K562 (cell line): Measurements from ENCODE around the gene FATE1. TPM values are rescaled to one million over a fixed set of nuclear protein-coding genes. Genes with fewer than 3 reads are reported as not detected.

Experiments used
- ATAC-seq: fragments of 200-7000 bp; cut with Tn5 transposase; 3 replicates; pipeline ENCODE4 v1.9.1; 2020; ENCODE audit warnings: moderate library complexity
- BruUV-seq: library from RNA; stranded (reverse); fragments of 400-500 nt; replicated peaks from 2 replicates; lab custom pipeline; 2021; lab: Mats Ljungman, UMichigan
- CTCF ChIA-PET: fragments of 300-600 bp; formaldehyde crosslinking; extraction: SDS; loops from one replicate; lab custom pipeline; 2021; ENCODE audit warnings: low intra/inter-chr PET ratio; lab: Yijun Ruan, JAX
- POLR2A ChIA-PET: fragments of 300-600, 350-650 bp; sonication (Branson Sonifier 250); formaldehyde crosslinking; extraction: SDS; loops from one replicate; lab custom pipeline; 2021; ENCODE audit warnings: antibody characterized with exemption, inconsistent platforms; lab: Yijun Ruan, JAX
- DNase-seq, 4 experiments: peaks; one replicate each; pipeline versions ENCODE4 v3.0.0 to v3.0.0-alpha.2; 2011 to 2018; ENCODE audit warnings: low spot score in 3 of 4, mixed read lengths in 3 of 4; ENCODE audit errors: extremely low read depth in 1 of 4
- FAIRE-seq: peaks from 2 replicates; lab custom pipeline; 2011; peaks lifted over from hg19 to GRCh38; lab: Jason Lieb, UNC
- H2AFZ ChIP-seq: 2 replicates; pipeline ENCODE4 v1.6.0; 2011; ENCODE audit warnings: low read depth, low read length, control low read depth, inconsistent platforms
- H3K27ac ChIP-seq: fragments of 200-600 bp; 3 replicates; pipeline ENCODE4 v1.8.0; 2011; ENCODE audit warnings: low read depth, mild to moderate bottlenecking, control low read depth, inconsistent platforms, low read length, moderate library complexity, mixed read lengths; ENCODE audit errors: extremely low read depth
- H3K27me3 ChIP-seq, 2 experiments: fragments of 300-600 bp in 1 of 2; 2 replicates in 1 of 2; 3 replicates in 1 of 2; pipeline versions ENCODE4 v1.6.0 to v1.8.0; 2011; ENCODE audit warnings: inconsistent platforms in 2 of 2, low read length in 2 of 2, mild to moderate bottlenecking in 1 of 2, mixed read lengths in 1 of 2, moderate library complexity in 1 of 2; ENCODE audit not compliant: control insufficient read depth in 2 of 2, insufficient read depth in 2 of 2
- H3K36me3 ChIP-seq: fragments of 300-600 bp; 3 replicates; pipeline ENCODE4 v1.8.0; 2011; ENCODE audit warnings: mild to moderate bottlenecking, low read length, inconsistent platforms; ENCODE audit not compliant: control insufficient read depth, insufficient read depth
- H3K4me1 ChIP-seq, 2 experiments: fragments of 200-600 bp in 1 of 2; replicated peaks in 1 of 2; 2 replicates in 1 of 2; 3 replicates in 1 of 2; pipeline versions ENCODE4 v1.5.1 to v1.8.0; 2011; ENCODE audit warnings: inconsistent platforms in 2 of 2, low read length in 2 of 2, mild to moderate bottlenecking in 1 of 2, mixed read lengths in 1 of 2, moderate library complexity in 1 of 2; ENCODE audit not compliant: control insufficient read depth in 2 of 2, insufficient read depth in 2 of 2
- H3K4me2 ChIP-seq: 2 replicates; pipeline ENCODE4 v1.6.1; 2011; ENCODE audit warnings: low read length, control low read depth, inconsistent platforms, mixed read lengths; ENCODE audit not compliant: insufficient read depth
- H3K4me3 ChIP-seq: fragments of 200-600 bp; sonication (generic), shearing (Covaris generic); 2 replicates; pipeline ENCODE4 v1.5.1; 2016; ENCODE audit warnings: control low read depth, inconsistent platforms
- H3K79me2 ChIP-seq: fragments of 200-600 bp; 3 replicates; pipeline ENCODE4 v1.8.0; 2011; ENCODE audit warnings: low read length, inconsistent platforms; ENCODE audit not compliant: control insufficient read depth, insufficient read depth
- H3K9ac ChIP-seq, 2 experiments: 2 replicates each; pipeline versions ENCODE4 v1.6.0 to v1.6.1; 2011; ENCODE audit warnings: low read depth in 2 of 2, low read length in 2 of 2, control low read depth in 1 of 2, inconsistent platforms in 1 of 2, mild to moderate bottlenecking in 1 of 2, mixed read lengths in 1 of 2; ENCODE audit not compliant: insufficient read depth in 1 of 2
- H3K9me1 ChIP-seq: one replicate; pipeline ENCODE4 v1.6.0; 2011; ENCODE audit warnings: inconsistent platforms, mild to moderate bottlenecking, low read length, moderate library complexity; ENCODE audit not compliant: control insufficient read depth, insufficient read depth
- H3K9me3 ChIP-seq: replicated peaks from 2 replicates; pipeline ENCODE4 v1.5.1; 2011; ENCODE audit warnings: low read depth, low read length, inconsistent platforms; ENCODE audit not compliant: control insufficient read depth, insufficient read depth
- H4K20me1 ChIP-seq: replicated peaks from 2 replicates; pipeline ENCODE4 v1.6.1; 2011; ENCODE audit warnings: low read length, inconsistent platforms, mixed read lengths; ENCODE audit not compliant: control insufficient read depth, insufficient read depth
- COPS2 ChIP-seq: fragments of 450-650 bp; conservative IDR thresholded peaks from 2 replicates; pipeline ENCODE4 v1.6.1; 2016; ENCODE audit warnings: mild to moderate bottlenecking, moderate library complexity
- FOXA3 ChIP-seq, 2 experiments: fragments of 450-650 bp in 1 of 2; sonication (generic) in 1 of 2; formaldehyde crosslinking; IDR thresholded peaks in 1 of 2; conservative IDR thresholded peaks in 1 of 2; 2 replicates each; pipeline versions ENCODE4 v1.4.0 to v1.8.0; 2020 to 2022; ENCODE audit warnings: mild to moderate bottlenecking in 2 of 2, missing genetic modification reagents in 1 of 2
- NCOA6 ChIP-seq: fragments of 450-650 bp; IDR thresholded peaks from 2 replicates; pipeline ENCODE4 v1.6.1; 2017; ENCODE audit warnings: mild to moderate bottlenecking
- POLR3G ChIP-seq: IDR thresholded peaks from 2 replicates; pipeline ENCODE4 v1.6.1; 2011; ENCODE audit not compliant: insufficient read length, insufficient replicate concordance; ENCODE audit errors: extremely low read depth
- SMARCB1 ChIP-seq: IDR thresholded peaks from 2 replicates; pipeline ENCODE4 v1.6.1; 2011; ENCODE audit warnings: improper control_type of control experiment, low read depth; ENCODE audit not compliant: insufficient read length
- SP1 ChIP-seq: sonication (generic); formaldehyde crosslinking; IDR thresholded peaks from 2 replicates; pipeline ENCODE4 v1.8.1; 2022; ENCODE audit warnings: mild to moderate bottlenecking, missing genetic modification reagents
- ZFP1 ChIP-seq: fragments of 450-650 bp; formaldehyde crosslinking; IDR thresholded peaks from 2 replicates; pipeline ENCODE4 v1.4.0; 2020; ENCODE audit warnings: mild to moderate bottlenecking, mixed read lengths
- ZNF444 ChIP-seq: fragments of 250-450 bp; sonication (Bioruptor Pico); IDR thresholded peaks from 2 replicates; pipeline ENCODE4 v1.4.0; 2020; ENCODE audit warnings: mild to moderate bottlenecking, moderate library complexity
- WGBS: fragments of 100-300 bp; shearing (Covaris generic); methylation state at CpG from one replicate; pipeline ENCODE4 v1.1.6; 2016; ENCODE audit warnings: low coverage, mixed read lengths; ENCODE audit not compliant: insufficient coverage; ENCODE audit errors: missing lambda C conversion rate; 5-methylcytosine and 5-hydroxymethylcytosine counted together
- in situ Hi-C: fragments of 300-500 bp; cut with MboI; formaldehyde crosslinking; loops from 4 replicates; pipeline ENCODE4 v1.15.0; 2018; ENCODE audit warnings: inconsistent platforms, mixed read lengths
- intact Hi-C: fragments of 100-400 bp; cut with micrococcal nuclease; formaldehyde crosslinking; loops from 2 replicates; pipeline ENCODE4 v1.14.2; 2022
- polyA plus RNA-seq, 8 experiments: library from polyadenylated mRNA; depleted of rRNA in 4 of 8; stranded (reverse) in 5 of 8; unstranded in 3 of 8; fragments of >200 nt; fragmentation: Nextera tagmentation in 2 of 8; fragmentation: Illumina TruSeq in 1 of 8; extraction: Ambion mirVana in 2 of 8; extraction: Trizol in 1 of 8; gene quantifications; 2 replicates each; pipeline versions ENCODE4 v1.2.1 to v1.2.3, GENCODE V29; 2011 to 2014; ENCODE audit warnings: inconsistent platforms in 1 of 8, missing spikeins in 1 of 8
- total RNA-seq, 7 experiments: library from RNA; depleted of rRNA in 6 of 7; stranded (reverse); fragments of >200 nt in 6 of 7; fragmentation: Illumina TruSeq in 2 of 7; extraction: Trizol in 2 of 7; gene quantifications; 2 replicates each; pipeline versions ENCODE4 v1.2.1 to v1.2.3, GENCODE V29; 2011 to 2021; ENCODE audit warnings: low replicate concordance in 1 of 7
- TF ChIP-seq, protein P1 (sequence below): sonication (generic); formaldehyde crosslinking; IDR thresholded peaks from 2 replicates; pipeline ENCODE4 v1.8.0; 2022; ENCODE audit warnings: missing genetic modification reagents, mild to moderate bottlenecking, moderate library complexity, borderline replicate concordance

The FATE1 gene
- total and polyA plus RNA-seq, 9 of the 15 experiments (the other 6 are each of a cell fraction or from before 2014, with no cell fraction given) = not detected

DNA sequence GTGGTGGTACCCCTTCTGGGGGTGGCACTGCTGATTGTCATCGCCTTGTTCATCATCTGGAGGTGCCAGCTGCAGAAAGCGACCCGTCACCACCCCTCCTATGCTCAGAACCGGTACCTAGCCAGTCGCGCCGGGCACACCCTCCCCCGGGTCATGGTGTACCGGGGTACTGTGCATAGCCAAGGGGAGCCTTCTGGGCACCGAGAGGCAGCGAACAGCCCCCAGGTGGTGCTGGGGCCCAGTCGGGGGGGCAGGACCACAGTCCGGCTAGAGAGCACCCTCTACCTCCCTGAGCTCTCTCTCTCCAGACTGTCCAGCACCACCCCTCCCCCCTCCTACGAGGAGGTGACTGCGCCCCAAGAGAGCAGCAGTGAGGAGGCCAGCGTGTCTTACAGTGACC, 15.3 kb upstream of the FATE1 start:
- H3K4me2 ChIP-seq = no peak overlapping the region
- in situ Hi-C loops = no loop called here
- no peaks in the 10 kb centered on the region for H3K9me1 ChIP-seq
- WGBS = 0% methylated on average over 6 of the region's 16 CpGs
- no peak overlapping the region for H3K9ac ChIP-seq
- no peak overlapping the region for H2AFZ ChIP-seq
- no peak overlapping the region for H3K27ac ChIP-seq
- H3K36me3 ChIP-seq = no peaks in the 10 kb centered on the region
- H3K4me3 ChIP-seq = no peak overlapping the region
- no peaks in the 10 kb centered on the region for H3K79me2 ChIP-seq
- POLR2A ChIA-PET = no interaction called here
- CTCF ChIA-PET = no interaction called here
- intact Hi-C loops = no loop called here
- H3K4me1 ChIP-seq = no peaks in the 10 kb centered on the region; a peak in 1 of 5 replicates
- FAIRE-seq = no peak
- H3K27me3 ChIP-seq = peaks cover 3 to 58% of the 10 kb centered on the region in 2 experiments; a peak in 3 of 5 replicates
- H3K9me3 ChIP-seq = no peaks in the 10 kb centered on the region
- no peaks in the 10 kb centered on the region for H4K20me1 ChIP-seq
- TF ChIP-seq ZFP1 (CRISPR knock-in tag) (no peak), FOXA3 (CRISPR knock-in tag; conservative IDR thresholded peaks at IDR 0.05 in 1 of 2, IDR thresholded peaks at IDR 0.05 in 1 of 2) (no peak), SMARCB1 (no peak), SP1 (CRISPR knock-in tag) (no peak), ZNF444 (no peak), COPS2 (no peak), POLR3G (no peak), NCOA6 (no peak)
- TF ChIP-seq, protein P1, sequence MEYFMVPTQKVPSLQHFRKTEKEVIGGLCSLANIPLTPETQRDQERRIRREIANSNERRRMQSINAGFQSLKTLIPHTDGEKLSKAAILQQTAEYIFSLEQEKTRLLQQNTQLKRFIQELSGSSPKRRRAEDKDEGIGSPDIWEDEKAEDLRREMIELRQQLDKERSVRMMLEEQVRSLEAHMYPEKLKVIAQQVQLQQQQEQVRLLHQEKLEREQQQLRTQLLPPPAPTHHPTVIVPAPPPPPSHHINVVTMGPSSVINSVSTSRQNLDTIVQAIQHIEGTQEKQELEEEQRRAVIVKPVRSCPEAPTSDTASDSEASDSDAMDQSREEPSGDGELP (CRISPR knock-in tag) = no peak
- TF ChIP-seq, all 486 proteins: peak for 0
- BruUV-seq = no TSS peak
- ATAC-seq = no peak
- DNase-seq = no peak
